WTC11 (cell line): ENCODE data around the gene COPS4. TPM values are rescaled to one million over a fixed set of nuclear protein-coding genes. Genes with fewer than 3 reads are reported as not detected.

Experiments
- ATAC-seq: fragments of 200-7000 bp; cut with Tn5 transposase; 2 replicates; pipeline ENCODE4 v1.10.0; 2021; ENCODE audit warnings: mild to moderate bottlenecking, moderate library complexity
- CTCF ChIA-PET: fragments of 300-600 bp; sonication (Branson Sonifier 250); formaldehyde crosslinking; loops from one replicate; lab custom pipeline; 2021; ENCODE audit warnings: antibody characterized with exemption; lab: Charles Lee
- POLR2A ChIA-PET: fragments of 350-600 bp; sonication (Branson Sonifier 250); formaldehyde crosslinking; loops from one replicate; lab custom pipeline; 2021; ENCODE audit warnings: antibody characterized with exemption; lab: Charles Lee
- DNase-seq: peaks from one replicate; pipeline ENCODE4 v3.0.0; 2021; ENCODE audit warnings: low spot score
- H3K27ac Mint-ChIP-seq: 2 replicates; pipeline ENCODE4 v1.8.0; 2021; ENCODE audit warnings: mixed read lengths
- H3K27me3 Mint-ChIP-seq: 2 replicates; pipeline ENCODE4 v1.8.0; 2021; ENCODE audit warnings: low read depth, mild to moderate bottlenecking, moderate library complexity, mixed read lengths
- H3K36me3 Mint-ChIP-seq: 2 replicates; pipeline ENCODE4 v1.8.0; 2021; ENCODE audit warnings: mixed read lengths
- H3K4me1 Mint-ChIP-seq: 2 replicates; pipeline ENCODE4 v1.8.0; 2022; ENCODE audit warnings: mixed read lengths
- H3K4me3 Mint-ChIP-seq: 2 replicates; pipeline ENCODE4 v1.8.0; 2021; ENCODE audit warnings: mild to moderate bottlenecking, moderate library complexity, mixed read lengths
- H3K9me3 Mint-ChIP-seq: 2 replicates; pipeline ENCODE4 v1.8.0; 2021; ENCODE audit warnings: mixed read lengths
- ARID4B ChIP-seq: sonication (generic); formaldehyde crosslinking; IDR thresholded peaks from 2 replicates; pipeline ENCODE4 v1.8.0; 2023; ENCODE audit warnings: missing genetic modification reagents, mild to moderate bottlenecking, borderline replicate concordance
- ATF3 ChIP-seq: sonication (generic); formaldehyde crosslinking; conservative IDR thresholded peaks from 2 replicates; pipeline ENCODE4 v1.8.1; 2022; ENCODE audit warnings: mild to moderate bottlenecking, missing genetic modification reagents
- CREB1 ChIP-seq: sonication (generic); formaldehyde crosslinking; IDR thresholded peaks from 2 replicates; pipeline ENCODE4 v1.8.0; 2023; ENCODE audit warnings: mild to moderate bottlenecking, missing genetic modification reagents
- CREM ChIP-seq: sonication (generic); formaldehyde crosslinking; IDR thresholded peaks from 2 replicates; pipeline ENCODE4 v1.8.1; 2022; ENCODE audit warnings: mild to moderate bottlenecking, missing genetic modification reagents, moderate library complexity
- E2F4 ChIP-seq: sonication (generic); formaldehyde crosslinking; IDR thresholded peaks from 2 replicates; pipeline ENCODE4 v1.8.1; 2022; ENCODE audit warnings: low read depth, mild to moderate bottlenecking, moderate library complexity, missing genetic modification reagents, borderline replicate concordance
- FOXJ3 ChIP-seq: sonication (generic); formaldehyde crosslinking; IDR thresholded peaks from 2 replicates; pipeline ENCODE4 v1.9.0; 2021; ENCODE audit warnings: missing genetic modification reagents, mild to moderate bottlenecking, borderline replicate concordance
- FOXP4 ChIP-seq: sonication (generic); formaldehyde crosslinking; IDR thresholded peaks from 2 replicates; pipeline ENCODE4 v1.8.0; 2022; ENCODE audit warnings: mild to moderate bottlenecking, missing genetic modification reagents
- HMGA2 ChIP-seq: fragments of 250-450 bp; sonication (Bioruptor Pico); IDR thresholded peaks from 2 replicates; pipeline ENCODE4 v1.4.0; 2021; ENCODE audit warnings: mild to moderate bottlenecking, moderate library complexity
- NR2C2 ChIP-seq: sonication (generic); formaldehyde crosslinking; IDR thresholded peaks from 2 replicates; pipeline ENCODE4 v1.8.0; 2022; ENCODE audit warnings: mild to moderate bottlenecking, missing genetic modification reagents
- SMAD3 ChIP-seq: sonication (generic); formaldehyde crosslinking; IDR thresholded peaks from 2 replicates; pipeline ENCODE4 v1.8.0; 2022; ENCODE audit warnings: missing genetic modification reagents, mild to moderate bottlenecking, borderline replicate concordance
- SMAD4 ChIP-seq: sonication (generic); formaldehyde crosslinking; IDR thresholded peaks from 2 replicates; pipeline ENCODE4 v1.8.0; 2022; ENCODE audit warnings: mild to moderate bottlenecking, missing genetic modification reagents
- STAT6 ChIP-seq: sonication (generic); formaldehyde crosslinking; conservative IDR thresholded peaks from 2 replicates; pipeline ENCODE4 v1.8.1; 2023; ENCODE audit warnings: mild to moderate bottlenecking, low read depth, missing genetic modification reagents, moderate library complexity
- ZBTB43 ChIP-seq: sonication (generic); formaldehyde crosslinking; IDR thresholded peaks from 2 replicates; pipeline ENCODE4 v1.8.1; 2023; ENCODE audit warnings: mild to moderate bottlenecking, missing genetic modification reagents
- ZNF121 ChIP-seq: sonication (generic); formaldehyde crosslinking; IDR thresholded peaks from 2 replicates; pipeline ENCODE4 v1.8.0; 2023; ENCODE audit warnings: missing genetic modification reagents
- ZNF138 ChIP-seq: sonication (generic); formaldehyde crosslinking; conservative IDR thresholded peaks from 2 replicates; pipeline ENCODE4 v1.8.1; 2022; ENCODE audit warnings: mild to moderate bottlenecking, moderate library complexity, missing genetic modification reagents
- ZNF219 ChIP-seq: sonication (generic); formaldehyde crosslinking; IDR thresholded peaks from 2 replicates; pipeline ENCODE4 v1.8.0; 2023; ENCODE audit warnings: missing genetic modification reagents, mild to moderate bottlenecking, borderline replicate concordance
- ZNF232 ChIP-seq: sonication (generic); formaldehyde crosslinking; IDR thresholded peaks from 2 replicates; pipeline ENCODE4 v1.8.0; 2022; ENCODE audit warnings: mild to moderate bottlenecking, missing genetic modification reagents
- ZNF423 ChIP-seq: fragments of 250-450 bp; sonication (Bioruptor Pico); IDR thresholded peaks from 2 replicates; pipeline ENCODE4 v2.1.2; 2022; ENCODE audit warnings: mild to moderate bottlenecking, moderate library complexity
- ZNF532 ChIP-seq: fragments of 250-450 bp; sonication (Bioruptor Pico); IDR thresholded peaks from 2 replicates; pipeline ENCODE4 v1.9.0; 2021; ENCODE audit warnings: mild to moderate bottlenecking, borderline replicate concordance
- total RNA-seq: library from RNA; stranded (reverse); gene quantifications from 3 replicates; pipeline ENCODE4 v1.2.3, GENCODE V29; 2021

Gene COPS4
- total RNA-seq, 1 experiment from 2014 or later = 30.9 TPM

- Mint-ChIP-seq H3K9me3 (peaks cover 21% of the 10 kb centered on the region), H3K4me1 (no peaks in the 10 kb centered on the region), H3K27me3 (peaks cover 63% of the 10 kb centered on the region), H3K4me3 (no peak overlapping the region), H3K36me3 (peaks cover 9% of the 10 kb centered on the region), H3K27ac (no peak overlapping the region)
- ChIA-PET CTCF (no interaction called here), POLR2A (interaction anchor here (0.9 kb wide), 1 partner anchor 9 kb away, joined by 3 read pairs; the partner anchor contains the start of gene COPS4)
- TF ChIP-seq ARID4B (no peak), ZNF423 (CRISPR knock-in tag) (no peak), ZNF138 (no peak), ZNF121 (CRISPR knock-in tag) (no peak)
- ATAC-seq (peak; percentile 73), DNase-seq (no peak)
Measured at GRCh38 chr4:83025563-83025962, 9.4 kb upstream of the COPS4 start.

GRCh38 chr4:83028976-83029375 lies 6.0 kb upstream of the COPS4 start:
- POLR2A ChIA-PET = no interaction called here
- no peaks in the 10 kb centered on the region for H3K4me1 Mint-ChIP-seq

GRCh38 chr4:83029688-83030087 lies 5.3 kb upstream of the COPS4 start:
- CTCF ChIA-PET = no interaction called here
- TF ChIP-seq E2F4 (CRISPR knock-in tag) = no peak
- TF ChIP-seq SMAD3 (CRISPR knock-in tag) = no peak
- TF ChIP-seq ATF3 (CRISPR knock-in tag) = no peak
- no peak for TF ChIP-seq ZNF121 (CRISPR knock-in tag)
- no peak for TF ChIP-seq ZBTB43 (CRISPR knock-in tag)
- no peak for TF ChIP-seq ZNF532 (CRISPR knock-in tag)
- TF ChIP-seq ZNF232 (CRISPR knock-in tag) = no peak
- no peak for TF ChIP-seq FOXJ3
- TF ChIP-seq CREM (CRISPR knock-in tag) = no peak
- no peak for TF ChIP-seq STAT6 (CRISPR knock-in tag)
- TF ChIP-seq FOXP4 (CRISPR knock-in tag) = no peak

More at GRCh38 chr4:83028976-83029375, 6.0 kb upstream of the COPS4 start:
- TF ChIP-seq NR2C2 (no peak), HMGA2 (CRISPR knock-in tag) (no peak), SMAD4 (CRISPR knock-in tag) (no peak), CREB1 (CRISPR knock-in tag) (no peak), ZNF219 (CRISPR knock-in tag) (no peak)
- TF ChIP-seq, all 79 proteins: peak for 0
- Mint-ChIP-seq H3K9me3 (peaks cover 20% of the 10 kb centered on the region), H3K4me3 (no peak overlapping the region), H3K36me3 (peaks cover 9% of the 10 kb centered on the region), H3K27me3 (peaks cover 65% of the 10 kb centered on the region), H3K27ac (no peak overlapping the region)
- DNase-seq (no peak), ATAC-seq (no peak)
- CTCF ChIA-PET = no interaction called here

More at GRCh38 chr4:83029688-83030087, 5.3 kb upstream of the COPS4 start:
- Mint-ChIP-seq H3K4me1 (no peaks in the 10 kb centered on the region), H3K36me3 (peaks cover 9% of the 10 kb centered on the region), H3K27me3 (peaks cover 61% of the 10 kb centered on the region), H3K9me3 (peaks cover 15% of the 10 kb centered on the region), H3K27ac (no peak overlapping the region), H3K4me3 (no peak overlapping the region)
- ATAC-seq (no peak), DNase-seq (no peak)
- POLR2A ChIA-PET = no interaction called here
